ENCODE measurements around the gene HECTD4. TPM values are rescaled to one million over a fixed set of nuclear protein-coding genes. Genes with fewer than 3 reads are reported as not detected.

HECTD4 gene
- total RNA-seq, 1 experiment from 2014 or later = 30.0 TPM

GRCh38 chr12:112208301-112208910 is 173.8 kb downstream of the HECTD4 start:
- Histone ChIP-seq H3K9me3 (ENCODE audit: control insufficient read depth, low read depth, low read length) (no peaks in the 10 kb centered on the region), H2AFZ (ENCODE audit: low read length) (no peak overlapping the region), H4K5ac (ENCODE audit: insufficient read length, low read depth, low read length) (no peak overlapping the region), H3K79me1 (ENCODE audit: insufficient read depth, low read depth, low read length, poor library complexity, severe bottlenecking) (no peaks in the 10 kb centered on the region), H3K14ac (ENCODE audit: insufficient read depth, low read length) (no peak overlapping the region), H2BK120ac (ENCODE audit: low read depth, low read length, poor library complexity, severe bottlenecking) (no peak overlapping the region), H3K4me1 (ENCODE audit: insufficient read depth, low read length) (no peaks in the 10 kb centered on the region), H2BK5ac (ENCODE audit: insufficient read length, low read length) (no peak overlapping the region), H3K23ac (ENCODE audit: insufficient read length, low read depth, low read length) (no peak overlapping the region), H4K20me1 (ENCODE audit: control insufficient read depth, insufficient read depth, insufficient read length) (no peaks in the 10 kb centered on the region), H2BK12ac (ENCODE audit: insufficient read length, low read depth, low read length) (no peak overlapping the region), H4K91ac (ENCODE audit: insufficient read length, low read depth, low read length) (no peak overlapping the region), H3K9ac (ENCODE audit: extremely low read depth, insufficient read length, low read length) (no peak overlapping the region), H2BK20ac (ENCODE audit: low read depth, low read length, poor library complexity, severe bottlenecking) (no peak overlapping the region), H3K4ac (ENCODE audit: low read depth, low read length) (no peak overlapping the region), H3K4me2 (ENCODE audit: insufficient read depth, insufficient read length, low read length) (no peak overlapping the region), H3T11ph (ENCODE audit: low read length) (no peak overlapping the region), H3K27me3 (ENCODE audit: insufficient read depth, low read length) (no peaks in the 10 kb centered on the region), H3K23me2 (ENCODE audit: insufficient read length, low read depth, low read length, poor library complexity, severe bottlenecking) (no peaks in the 10 kb centered on the region), H2AK5ac (ENCODE audit: insufficient read length, low read length) (no peak overlapping the region), H2BK15ac (ENCODE audit: low read depth, low read length) (no peak overlapping the region), H4K8ac (replicated peaks; ENCODE audit: insufficient read length, low read depth, low read length) (no peak overlapping the region), H3K79me2 (ENCODE audit: insufficient read depth, low read length) (no peaks in the 10 kb centered on the region), H3K27ac (ENCODE audit: insufficient read length, low read depth, low read length) (no peak overlapping the region), H3K18ac (ENCODE audit: insufficient read length, low read depth, low read length) (no peak overlapping the region), H3K56ac (ENCODE audit: insufficient read length, low read depth, low read length) (no peak overlapping the region)
- H3K4me3 Mint-ChIP-seq = no peak overlapping the region
- H3K4me1 Mint-ChIP-seq = peaks cover 4 to 5% of the 10 kb centered on the region in 2 experiments; a peak in 3 of 4 replicates
- no CpG with 5 or more reads among the region's 7 CpGs for WGBS (ENCODE audit: extremely low coverage, insufficient read length, low lambda C conversion rate)
- no peaks in the 10 kb centered on the region for H3K9me3 Mint-ChIP-seq
- H3K27me3 Mint-ChIP-seq (ENCODE audit: low read depth) = no peaks in the 10 kb centered on the region
- no peak for TF ChIP-seq CTCF (conservative IDR thresholded peaks at IDR 0.05)
- no peak overlapping the region; a peak in 1 of 7 replicates for H3K27ac Mint-ChIP-seq
- H3K36me3 Mint-ChIP-seq (ENCODE audit: insufficient read depth in 1 of 3, low read depth in 3 of 3) = peaks cover 11 to 57% (median 48%) of the 10 kb centered on the region in 3 experiments; a peak in 6 of 7 replicates
- DNase-seq = no peak

All from H9 (cell line).